Activated CD4-positive, alpha-beta memory T cell treated with anti-CD3 and anti-CD28 coated beads, Interleukin-2, amount 10 ng/mL, durations not matched to agents 7 days and 5 days (primary cell): ENCODE data around the gene ST8SIA6. TPM values are rescaled to one million over a fixed set of nuclear protein-coding genes. Genes with fewer than 3 reads are reported as not detected.

Experiments used
- CTCF ChIA-PET: fragments of 350-600 bp; sonication (Branson Sonifier 250); formaldehyde crosslinking; loops from one replicate; lab custom pipeline; 2021; ENCODE audit warnings: antibody characterized with exemption, inconsistent platforms; lab: Charles Lee
- POLR2A ChIA-PET: fragments of 350-600 bp; sonication (Branson Sonifier 250); formaldehyde crosslinking; loops from one replicate; lab custom pipeline; 2021; ENCODE audit warnings: antibody characterized with exemption; lab: Charles Lee
- DNase-seq: peaks from one replicate; pipeline ENCODE4 v3.0.0-alpha.2; 2020
- H3K27ac Mint-ChIP-seq: one replicate; pipeline ENCODE4 v1.8.0; 2021; ENCODE audit warnings: mild to moderate bottlenecking, mixed read lengths
- H3K27me3 Mint-ChIP-seq: one replicate; pipeline ENCODE4 v1.8.0; 2021; ENCODE audit warnings: mixed read lengths
- H3K36me3 Mint-ChIP-seq: one replicate; pipeline ENCODE4 v1.8.0; 2021; ENCODE audit warnings: low read depth, mixed read lengths
- H3K4me1 Mint-ChIP-seq: one replicate; pipeline ENCODE4 v1.8.0; 2021; ENCODE audit warnings: mixed read lengths
- H3K4me3 Mint-ChIP-seq: one replicate; pipeline ENCODE4 v1.8.0; 2021; ENCODE audit warnings: mild to moderate bottlenecking, mixed read lengths
- H3K9me3 Mint-ChIP-seq: one replicate; pipeline ENCODE4 v1.8.0; 2021; ENCODE audit warnings: mixed read lengths
- total RNA-seq, 2 experiments: library from RNA; stranded (reverse); gene quantifications; one replicate each; pipeline ENCODE4 v1.2.3, GENCODE V29; 2021

ST8SIA6 gene
- total RNA-seq, 2 experiments from 2014 or later, result 0.93 to 0.95 TPM

DNA sequence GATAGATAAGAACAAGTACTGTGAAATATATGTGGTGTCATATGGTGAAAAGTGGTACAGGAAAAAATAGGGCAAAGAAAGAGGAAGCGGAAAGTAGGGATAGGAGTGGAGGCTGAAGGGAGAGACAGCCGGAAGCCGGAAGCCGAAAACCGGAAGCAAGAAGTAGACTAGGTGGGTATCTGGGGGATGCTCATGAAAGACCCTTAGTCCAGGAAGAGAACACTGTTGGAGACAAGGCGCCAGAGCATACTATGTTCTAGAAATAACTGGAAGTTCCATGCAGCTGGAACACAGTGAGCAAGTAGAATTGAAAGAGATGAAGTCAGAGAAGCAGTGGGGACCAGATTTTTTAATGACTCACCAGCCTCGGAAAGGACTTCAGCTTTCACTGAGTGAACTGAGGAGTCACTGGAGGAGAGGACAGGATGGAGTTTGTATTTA lies 22.5 kb downstream of the ST8SIA6 start:
- Mint-ChIP-seq H3K9me3 (peaks cover 3% of the 10 kb centered on the region), H3K4me1 (peaks cover 48% of the 10 kb centered on the region), H3K27ac (no peak overlapping the region), H3K36me3 (peaks cover 4% of the 10 kb centered on the region), H3K4me3 (no peak overlapping the region), H3K27me3 (peaks cover 13% of the 10 kb centered on the region)
- no peak for DNase-seq
- ChIA-PET CTCF (interaction anchor here (0.7 to 7.2 kb wide), 7 partner anchors 13 to 718 kb away, joined by 3 to 114 read pairs (median 4); partner anchors contain the start of genes RSU1 and ST8SIA6), POLR2A (interaction anchor here (2.1 kb wide), 1 partner anchor 12 kb away, joined by 9 read pairs; no protein-coding TSS in a partner anchor)

DNA sequence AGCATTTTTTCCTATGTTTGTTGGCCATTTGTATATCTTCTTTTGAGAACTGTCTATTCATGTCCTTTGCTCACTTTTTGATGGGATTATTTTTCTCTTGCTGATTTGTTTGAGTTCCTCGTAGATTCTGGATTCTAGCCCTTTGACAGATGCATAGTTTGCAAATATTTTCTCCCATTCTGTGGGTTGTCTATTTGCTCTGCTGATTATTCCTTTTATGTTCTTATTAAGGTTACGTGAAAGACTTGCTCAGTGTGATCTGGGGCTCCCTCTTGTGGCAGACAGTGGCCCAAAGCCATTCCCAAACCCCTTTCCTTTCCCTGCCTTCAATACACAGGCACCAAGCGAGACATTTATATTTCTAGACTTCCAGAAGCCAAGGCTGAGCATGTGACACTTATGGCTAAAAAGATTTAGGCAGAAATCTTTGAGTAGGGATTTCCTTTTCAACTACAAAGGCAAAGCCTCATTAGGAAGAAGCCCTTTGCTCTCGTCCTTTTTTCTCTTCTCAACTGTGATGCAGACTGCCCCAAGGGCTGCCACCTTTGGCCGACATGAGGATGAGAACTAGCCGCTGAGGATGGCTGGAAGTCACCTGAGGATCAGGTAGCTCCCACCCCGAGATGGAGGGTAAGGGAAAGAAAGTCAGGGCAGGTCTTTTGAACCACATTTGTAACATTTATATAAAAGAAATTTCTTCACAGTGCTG lies 23.6 kb downstream of the ST8SIA6 start:
- DNase-seq, result peak; percentile 63
- Mint-ChIP-seq H3K36me3 (peaks cover 2% of the 10 kb centered on the region), H3K27ac (no peak overlapping the region), H3K4me3 (no peak overlapping the region), H3K4me1 (peaks cover 59% of the 10 kb centered on the region), H3K27me3 (peaks cover 13% of the 10 kb centered on the region), H3K9me3 (no peaks in the 10 kb centered on the region)
- ChIA-PET CTCF (interaction anchor here (0.9 to 7.2 kb wide), 7 partner anchors 8 to 76 kb away, joined by 3 to 114 read pairs (median 5); partner anchors contain the start of gene ST8SIA6), POLR2A (interaction anchor here (1.0 to 2.9 kb wide), 2 partner anchors 21 to 24 kb away, joined by 4 to 13 read pairs; partner anchors contain the start of gene ST8SIA6)

DNA sequence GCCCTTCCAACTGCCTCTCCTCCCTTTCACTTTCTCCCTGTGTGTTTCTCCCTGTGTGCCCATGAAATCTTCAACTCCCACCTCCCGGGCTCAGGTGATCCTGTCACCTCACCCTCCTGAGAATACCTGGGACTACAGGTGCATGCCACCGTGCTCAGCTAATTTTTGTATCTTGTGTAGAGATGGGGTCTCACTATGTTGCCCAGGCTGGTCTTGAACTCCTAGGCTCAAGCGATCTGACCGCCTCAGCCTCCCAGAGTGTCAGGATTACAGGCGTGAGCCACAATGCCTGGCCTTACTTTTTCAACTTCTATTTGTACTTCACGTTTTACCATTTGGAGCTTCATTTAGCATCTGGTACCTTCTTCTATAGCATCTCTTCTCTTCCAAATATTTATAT lies 24.9 kb downstream of the ST8SIA6 start:
- H3K27ac Mint-ChIP-seq, result peak overlapping the region; percentile 92
- peaks cover 13% of the 10 kb centered on the region for H3K27me3 Mint-ChIP-seq
- H3K4me1 Mint-ChIP-seq, result peaks cover 69% of the 10 kb centered on the region
- peaks cover 2% of the 10 kb centered on the region for H3K36me3 Mint-ChIP-seq
- ChIA-PET POLR2A (interaction anchor here (0.8 to 5.4 kb wide), 11 partner anchors 9 to 612 kb away, joined by 3 to 55 read pairs (median 7); partner anchors contain the start of genes RSU1, ST8SIA6, STAM and VIM), CTCF (interaction anchor here (0.6 to 7.2 kb wide), 15 partner anchors 8 to 218 kb away, joined by 3 to 114 read pairs (median 4); partner anchors contain the start of gene STAM)
- no peaks in the 10 kb centered on the region for H3K9me3 Mint-ChIP-seq
- peak overlapping the region; percentile 52 for H3K4me3 Mint-ChIP-seq
- no peak for DNase-seq

- peaks cover 8% of the 10 kb centered on the region for H3K27me3 Mint-ChIP-seq
- H3K36me3 Mint-ChIP-seq, result peaks cover 2% of the 10 kb centered on the region
- no peaks in the 10 kb centered on the region for H3K9me3 Mint-ChIP-seq
- DNase-seq, result peak; percentile 88
- ChIA-PET POLR2A (interaction anchor here (0.8 to 5.4 kb wide), 11 partner anchors 8 to 611 kb away, joined by 3 to 55 read pairs (median 7); partner anchors contain the start of genes RSU1, ST8SIA6, STAM and VIM), CTCF (interaction anchor here (0.7 to 7.2 kb wide), 10 partner anchors 9 to 400 kb away, joined by 3 to 114 read pairs (median 3); partner anchors contain the start of gene STAM)
- peaks cover 79% of the 10 kb centered on the region for H3K4me1 Mint-ChIP-seq
- H3K27ac Mint-ChIP-seq, result peak overlapping the region; percentile 92
- peak overlapping the region; percentile 52 for H3K4me3 Mint-ChIP-seq
These were observed 25.9 kb downstream of the ST8SIA6 start for GRCh38 chr10:17428351-17429097.

GRCh38 chr10:17427666-17428350 lies 26.6 kb downstream of the ST8SIA6 start:
- peak overlapping the region; percentile 52 for H3K4me3 Mint-ChIP-seq
- peaks cover 83% of the 10 kb centered on the region for H3K4me1 Mint-ChIP-seq
- CTCF ChIA-PET, result interaction anchor here (0.7 to 7.2 kb wide), 5 partner anchors 17 to 400 kb away, joined by 3 to 114 read pairs (median 3); no protein-coding TSS in a partner anchor
- POLR2A ChIA-PET, result interaction anchor here (1.8 to 5.4 kb wide), 7 partner anchors 18 to 610 kb away, joined by 7 to 55 read pairs (median 14); partner anchors contain the start of genes RSU1, STAM and VIM
- no peak for DNase-seq
- peaks cover 2% of the 10 kb centered on the region for H3K36me3 Mint-ChIP-seq
- peak overlapping the region; percentile 92 for H3K27ac Mint-ChIP-seq
- peaks cover 8% of the 10 kb centered on the region for H3K27me3 Mint-ChIP-seq
- H3K9me3 Mint-ChIP-seq, result no peaks in the 10 kb centered on the region

DNA sequence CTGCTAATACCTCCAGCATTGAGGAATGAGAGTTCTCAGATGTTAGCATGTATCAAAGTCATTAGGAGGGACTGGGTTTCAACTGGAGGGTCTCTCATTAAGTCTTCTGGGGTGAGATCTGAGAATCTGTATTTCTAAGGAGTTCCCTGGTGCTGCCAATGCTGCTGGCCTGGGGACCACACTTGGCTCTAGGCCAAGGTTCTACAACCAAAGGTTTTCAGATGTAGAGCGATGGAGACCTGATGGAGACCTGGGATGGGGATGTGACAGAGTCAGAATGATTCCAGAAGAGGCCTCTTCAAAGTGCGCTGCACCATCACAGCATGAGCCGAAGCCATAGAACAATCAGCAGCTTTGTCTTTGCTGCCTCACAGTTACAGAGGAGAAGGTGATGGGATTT lies 27.2 kb downstream of the ST8SIA6 start:
- ChIA-PET CTCF (interaction anchor here (7.2 kb wide), 1 partner anchor 16 kb away, joined by 114 read pairs; no protein-coding TSS in a partner anchor), POLR2A (interaction anchor here (1.9 to 5.4 kb wide), 5 partner anchors 18 to 610 kb away, joined by 5 to 55 read pairs (median 14); partner anchors contain the start of genes RSU1, STAM and VIM)
- DNase-seq, result no peak
- Mint-ChIP-seq H3K4me3 (no peak overlapping the region), H3K36me3 (peaks cover 2% of the 10 kb centered on the region), H3K9me3 (no peaks in the 10 kb centered on the region), H3K27ac (peak overlapping the region; percentile 92), H3K4me1 (peaks cover 86% of the 10 kb centered on the region), H3K27me3 (peaks cover 8% of the 10 kb centered on the region)

- Mint-ChIP-seq H3K36me3 (peaks cover 2% of the 10 kb centered on the region), H3K27me3 (peaks cover 2% of the 10 kb centered on the region), H3K4me3 (no peak overlapping the region), H3K9me3 (no peaks in the 10 kb centered on the region), H3K4me1 (peaks cover 80% of the 10 kb centered on the region), H3K27ac (peak overlapping the region; percentile 92)
- POLR2A ChIA-PET, result interaction anchor here (1.0 to 5.4 kb wide), 6 partner anchors 17 to 217 kb away, joined by 5 to 55 read pairs (median 8); partner anchors contain the start of genes ST8SIA6, STAM and VIM
- no peak for DNase-seq
- CTCF ChIA-PET, result interaction anchor here (0.6 to 5.1 kb wide), 2 partner anchors 16 to 591 kb away, joined by 3 to 19 read pairs; no protein-coding TSS in a partner anchor
These were observed 28.1 kb downstream of the ST8SIA6 start for GRCh38 chr10:17426263-17426750.

GRCh38 chr10:17425584-17426262 lies 28.7 kb downstream of the ST8SIA6 start:
- peaks cover 2% of the 10 kb centered on the region for H3K36me3 Mint-ChIP-seq
- H3K4me1 Mint-ChIP-seq, result peaks cover 76% of the 10 kb centered on the region
- ChIA-PET POLR2A (interaction anchor here (0.5 to 5.4 kb wide), 8 partner anchors 16 to 608 kb away, joined by 3 to 55 read pairs (median 5); partner anchors contain the start of genes RSU1, ST8SIA6, STAM and VIM), CTCF (interaction anchor here (0.6 to 5.1 kb wide), 2 partner anchors 16 to 590 kb away, joined by 3 to 19 read pairs; no protein-coding TSS in a partner anchor)
- peak overlapping the region; percentile 92 for H3K27ac Mint-ChIP-seq
- DNase-seq, result peak; percentile 66
- no peak overlapping the region for H3K4me3 Mint-ChIP-seq
- no peaks in the 10 kb centered on the region for H3K9me3 Mint-ChIP-seq
- peaks cover 1% of the 10 kb centered on the region for H3K27me3 Mint-ChIP-seq

DNA sequence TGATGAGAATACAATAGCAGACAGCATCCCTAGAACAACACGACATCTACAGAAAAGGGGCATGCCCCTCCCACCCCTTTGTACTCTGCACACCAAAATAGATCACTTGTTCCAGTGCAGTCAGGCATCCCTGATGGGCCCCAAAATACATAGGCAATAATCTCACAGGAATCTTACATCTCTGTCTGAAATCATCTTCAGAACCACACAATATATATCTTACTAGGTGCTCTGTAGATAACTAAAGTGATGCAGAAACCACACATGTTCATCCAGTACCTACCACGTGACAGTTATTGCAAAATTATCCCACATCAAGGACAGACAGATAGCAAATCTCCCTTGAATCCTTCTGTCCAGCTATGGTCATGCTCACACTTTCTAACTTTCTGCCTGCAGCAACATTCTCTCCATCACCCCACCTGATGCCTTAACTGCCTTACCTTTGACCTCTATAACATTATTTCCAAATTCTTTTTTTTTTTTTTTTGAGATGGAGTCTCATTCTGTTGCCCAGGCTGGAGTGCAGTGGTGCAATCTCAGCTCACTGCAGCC lies 30.7 kb downstream of the ST8SIA6 start:
- no peaks in the 10 kb centered on the region for H3K9me3 Mint-ChIP-seq
- H3K36me3 Mint-ChIP-seq, result peaks cover 2% of the 10 kb centered on the region
- H3K27me3 Mint-ChIP-seq, result no peaks in the 10 kb centered on the region
- DNase-seq, result no peak
- H3K27ac Mint-ChIP-seq, result peak overlapping the region; percentile 27
- H3K4me1 Mint-ChIP-seq, result peaks cover 58% of the 10 kb centered on the region
- ChIA-PET POLR2A (interaction anchor here (1.0 kb wide), 1 partner anchor 193 kb away, joined by 3 read pairs; no protein-coding TSS in a partner anchor), CTCF (interaction anchor here (0.9 to 5.1 kb wide), 2 partner anchors 9 to 14 kb away, joined by 3 to 19 read pairs; no protein-coding TSS in a partner anchor)
- H3K4me3 Mint-ChIP-seq, result no peak overlapping the region

DNA sequence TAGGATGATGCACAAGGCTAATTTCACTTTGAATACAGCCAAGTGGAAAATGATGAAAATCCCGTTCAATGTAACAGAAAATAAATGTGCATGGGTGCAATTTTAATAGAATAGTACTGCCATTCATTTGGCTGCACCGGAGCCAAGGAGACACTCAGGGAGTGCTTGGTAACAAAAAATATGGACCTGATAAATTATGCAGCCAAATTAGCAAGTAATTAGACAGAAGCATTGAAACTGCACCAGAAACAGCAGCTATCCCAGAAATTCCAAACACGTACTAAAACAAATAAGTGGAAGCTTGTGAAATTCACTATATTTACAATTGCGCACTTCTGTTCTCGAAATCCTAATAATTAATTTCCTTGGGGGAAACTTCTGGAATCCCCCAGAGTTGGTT lies 31.5 kb downstream of the ST8SIA6 start:
- Mint-ChIP-seq H3K27me3 (no peaks in the 10 kb centered on the region), H3K4me1 (peaks cover 51% of the 10 kb centered on the region)

More for the DNA sequence above, 31.5 kb downstream of the ST8SIA6 start:
- POLR2A ChIA-PET, result no interaction called here
- no peak for DNase-seq
- H3K27ac Mint-ChIP-seq, result no peak overlapping the region
- H3K4me3 Mint-ChIP-seq, result no peak overlapping the region
- no peaks in the 10 kb centered on the region for H3K9me3 Mint-ChIP-seq
- H3K36me3 Mint-ChIP-seq, result peaks cover 2% of the 10 kb centered on the region
- CTCF ChIA-PET, result interaction anchor here (5.1 kb wide), 1 partner anchor 13 kb away, joined by 19 read pairs; no protein-coding TSS in a partner anchor
